ENCODE results near the gene SNX9. TPM values are rescaled to one million over a fixed set of nuclear protein-coding genes. Genes with fewer than 3 reads are reported as not detected.
A peak's percentile ranks its signal among the peaks of the same experiment; 100 is the strongest.

SNX9 gene
- total RNA-seq, 1 experiment from 2014 or later, result not detected

DNA sequence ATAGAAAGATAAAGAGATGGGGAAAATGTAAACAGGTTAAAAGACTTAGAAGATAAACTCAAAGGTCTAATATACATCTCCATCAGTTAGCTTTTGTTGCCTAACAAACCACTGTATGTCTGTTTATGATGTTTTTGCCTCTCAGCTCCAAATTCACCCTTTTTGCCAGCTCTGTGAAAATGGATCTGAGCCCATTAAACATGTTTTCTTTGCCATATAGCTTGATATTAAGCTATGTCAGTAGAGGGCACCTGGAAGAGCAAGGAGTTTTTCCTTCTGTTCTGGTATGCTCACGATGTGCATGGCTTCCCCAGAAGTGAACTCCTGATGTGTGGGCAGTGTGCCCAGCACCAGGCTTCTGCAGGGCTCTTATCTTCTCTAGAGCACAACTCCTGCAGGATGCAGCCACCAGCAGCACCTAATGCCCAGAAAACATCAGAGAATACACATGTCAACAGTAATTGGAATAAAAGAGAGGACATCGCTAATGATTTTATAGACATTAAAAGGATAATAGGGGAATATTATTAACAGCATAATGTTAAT, 14.6 kb upstream of the SNX9 start:
- Histone ChIP-seq H3K4me2 (ENCODE audit: low read depth, low read length, poor library complexity, severe bottlenecking) (no peak overlapping the region), H3K9me3 (ENCODE audit: low read length) (no peaks in the 10 kb centered on the region), H3K36me3 (ENCODE audit: insufficient read depth, low read length) (no peaks in the 10 kb centered on the region), H3K4me3 (ENCODE audit: low read length) (no peak overlapping the region), H2AFZ (ENCODE audit: low read length) (no peak overlapping the region), H3K27me3 (ENCODE audit: low read length) (no peaks in the 10 kb centered on the region; the same call in 1 of the 2 replicates), H3K9ac (ENCODE audit: low read length) (no peak overlapping the region), H3K79me2 (ENCODE audit: low read length) (no peaks in the 10 kb centered on the region), H3K27ac (ENCODE audit: low read length) (no peak overlapping the region), H3K9me2 (replicated peaks; ENCODE audit: insufficient read depth, low read length) (no peaks in the 10 kb centered on the region), H3K4me1 (ENCODE audit: low read length) (no peaks in the 10 kb centered on the region), H4K20me1 (ENCODE audit: insufficient read depth, low read depth, low read length) (no peaks in the 10 kb centered on the region)
- no peak for DNase-seq

DNA sequence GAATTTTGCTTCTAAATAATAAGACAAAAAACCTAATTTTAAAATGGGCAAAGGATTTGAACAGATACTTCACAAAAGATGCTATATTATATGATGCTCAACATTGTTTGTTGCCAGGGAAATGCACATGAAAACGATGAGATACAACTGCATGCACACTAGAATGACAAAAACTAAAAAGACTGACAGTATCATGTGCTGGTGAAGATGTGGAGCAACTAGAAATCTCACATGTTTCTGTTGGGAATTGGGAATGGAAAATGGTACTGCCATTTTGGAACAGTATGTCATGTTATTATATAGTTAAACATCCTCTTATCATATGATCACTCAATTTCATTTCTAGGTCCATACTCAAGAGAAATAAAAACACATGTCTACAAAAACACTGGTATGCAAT, 13.4 kb upstream of the SNX9 start:
- H4K20me1 ChIP-seq (ENCODE audit: insufficient read depth, low read depth, low read length), result no peaks in the 10 kb centered on the region
- no peak overlapping the region for H2AFZ ChIP-seq (ENCODE audit: low read length)
- no peaks in the 10 kb centered on the region for H3K79me2 ChIP-seq (ENCODE audit: low read length)
- DNase-seq, result no peak
- H3K27ac ChIP-seq (ENCODE audit: low read length), result no peak overlapping the region
- H3K9me2 ChIP-seq (replicated peaks; ENCODE audit: insufficient read depth, low read length), result no peaks in the 10 kb centered on the region
- H3K9ac ChIP-seq (ENCODE audit: low read length), result no peak overlapping the region
- no peaks in the 10 kb centered on the region for H3K9me3 ChIP-seq (ENCODE audit: low read length)
- H3K4me1 ChIP-seq (ENCODE audit: low read length), result peaks cover 2% of the 10 kb centered on the region
- H3K36me3 ChIP-seq (ENCODE audit: insufficient read depth, low read length), result no peaks in the 10 kb centered on the region
- H3K4me3 ChIP-seq (ENCODE audit: low read length), result no peak overlapping the region
- no peaks in the 10 kb centered on the region; the same call in 1 of the 2 replicates for H3K27me3 ChIP-seq (ENCODE audit: low read length)
- no peak overlapping the region for H3K4me2 ChIP-seq (ENCODE audit: low read depth, low read length, poor library complexity, severe bottlenecking)

DNA sequence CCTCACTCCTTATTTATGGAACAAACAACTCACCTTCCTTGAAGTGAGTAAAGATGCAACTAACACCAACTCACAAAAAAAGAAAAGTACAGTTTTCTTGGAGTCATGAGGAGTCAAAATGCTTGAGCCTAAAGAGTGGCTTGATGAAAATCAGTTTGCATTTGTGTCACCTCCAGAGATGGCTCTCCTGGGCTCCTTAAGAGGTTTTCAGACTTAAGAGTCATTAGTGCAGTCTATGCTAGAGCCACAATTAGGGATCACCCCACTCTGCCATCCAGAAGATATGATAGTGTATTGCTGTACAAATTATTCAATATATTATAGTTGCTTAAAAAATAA, 11.9 kb upstream of the SNX9 start:
- Histone ChIP-seq H3K9me3 (ENCODE audit: low read length) (no peaks in the 10 kb centered on the region), H2AFZ (ENCODE audit: low read length) (no peak overlapping the region), H3K4me1 (ENCODE audit: low read length) (peaks cover 13% of the 10 kb centered on the region), H3K9ac (ENCODE audit: low read length) (no peak overlapping the region), H3K4me3 (ENCODE audit: low read length) (no peak overlapping the region), H3K27ac (ENCODE audit: low read length) (no peak overlapping the region), H3K9me2 (replicated peaks; ENCODE audit: insufficient read depth, low read length) (no peaks in the 10 kb centered on the region), H3K36me3 (ENCODE audit: insufficient read depth, low read length) (no peaks in the 10 kb centered on the region), H3K79me2 (ENCODE audit: low read length) (no peaks in the 10 kb centered on the region), H3K4me2 (ENCODE audit: low read depth, low read length, poor library complexity, severe bottlenecking) (no peak overlapping the region), H3K27me3 (ENCODE audit: low read length) (no peaks in the 10 kb centered on the region; the same call in 1 of the 2 replicates), H4K20me1 (ENCODE audit: insufficient read depth, low read depth, low read length) (no peaks in the 10 kb centered on the region)
- no peak for DNase-seq

DNA sequence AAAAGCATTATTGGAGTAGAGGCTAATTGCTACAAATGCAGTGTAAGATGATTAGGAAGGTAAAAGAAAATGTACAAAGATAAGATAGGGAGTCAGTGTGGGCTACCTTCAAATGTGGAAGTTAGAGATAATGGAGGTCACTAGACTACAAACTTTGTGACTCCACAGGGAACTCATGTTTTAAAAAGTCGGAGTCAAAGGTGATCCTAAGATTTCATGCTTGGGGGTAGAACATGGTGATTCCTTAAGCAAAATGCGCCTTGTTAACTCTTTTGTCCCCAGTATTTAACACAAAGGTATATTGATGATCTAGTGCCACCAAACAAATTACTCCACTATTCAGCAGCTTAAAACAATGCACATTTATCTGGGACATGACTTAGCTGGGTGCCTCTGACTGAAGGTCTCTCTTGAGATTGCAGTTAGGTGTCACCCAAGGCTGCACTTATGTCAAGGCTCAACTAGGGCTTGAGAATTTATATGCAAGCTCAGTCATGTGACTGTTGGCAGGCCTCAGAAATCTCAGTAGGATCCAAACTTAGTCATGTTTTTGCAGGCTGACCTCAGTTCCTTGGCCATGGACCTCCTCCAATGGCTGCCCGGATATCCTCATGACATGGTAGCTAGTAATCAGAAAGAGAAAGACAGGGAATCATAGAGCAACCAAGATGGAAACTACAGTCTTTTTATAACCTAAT, 11.4 kb upstream of the SNX9 start:
- H3K36me3 ChIP-seq (ENCODE audit: insufficient read depth, low read length), result no peaks in the 10 kb centered on the region
- DNase-seq, result no peak
- H3K79me2 ChIP-seq (ENCODE audit: low read length), result no peaks in the 10 kb centered on the region
- H2AFZ ChIP-seq (ENCODE audit: low read length), result no peak overlapping the region
- H3K4me3 ChIP-seq (ENCODE audit: low read length), result no peak overlapping the region
- no peaks in the 10 kb centered on the region for H3K9me2 ChIP-seq (replicated peaks; ENCODE audit: insufficient read depth, low read length)
- no peaks in the 10 kb centered on the region for H4K20me1 ChIP-seq (ENCODE audit: insufficient read depth, low read depth, low read length)
- H3K4me2 ChIP-seq (ENCODE audit: low read depth, low read length, poor library complexity, severe bottlenecking), result no peak overlapping the region
- no peak overlapping the region for H3K9ac ChIP-seq (ENCODE audit: low read length)
- no peaks in the 10 kb centered on the region for H3K9me3 ChIP-seq (ENCODE audit: low read length)
- no peak overlapping the region for H3K27ac ChIP-seq (ENCODE audit: low read length)
- peaks cover 13% of the 10 kb centered on the region for H3K4me1 ChIP-seq (ENCODE audit: low read length)
- H3K27me3 ChIP-seq (ENCODE audit: low read length), result no peaks in the 10 kb centered on the region; the same call in 1 of the 2 replicates

DNA sequence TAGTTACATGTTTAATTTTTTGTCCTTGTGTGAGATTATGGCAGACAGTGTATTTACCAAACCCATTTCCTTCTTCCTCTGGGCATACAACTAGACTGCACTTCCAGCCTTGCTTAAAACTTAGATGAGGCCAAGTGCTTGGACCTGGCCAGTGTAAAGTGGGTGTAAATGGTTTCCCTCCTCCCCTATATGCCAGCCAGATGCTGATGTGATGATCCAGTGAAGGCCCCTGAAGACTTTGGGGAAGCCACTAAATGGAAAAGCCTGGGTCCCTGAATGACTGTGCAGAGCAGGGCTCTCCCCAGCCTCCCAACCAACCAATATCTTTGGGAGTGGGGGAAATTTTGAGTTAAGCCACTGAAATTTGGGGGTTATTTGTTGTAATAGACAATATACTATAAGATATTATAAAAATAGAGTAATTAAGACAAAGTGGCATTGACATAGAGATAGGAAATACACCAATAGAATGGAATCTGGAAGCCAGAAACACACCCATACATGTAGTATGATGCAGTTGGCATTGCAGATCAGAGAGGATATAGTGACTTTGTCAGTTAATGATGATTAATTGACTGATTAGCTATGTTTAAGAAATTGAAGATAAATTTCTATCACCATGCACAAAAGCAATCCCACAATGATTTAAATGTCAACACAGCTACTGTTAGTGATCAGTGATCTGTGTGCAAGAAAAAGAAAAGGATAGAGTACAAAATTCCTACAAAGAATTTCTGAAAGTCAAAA, 10.4 kb upstream of the SNX9 start:
- no peaks in the 10 kb centered on the region for H3K9me3 ChIP-seq (ENCODE audit: low read length)
- no peaks in the 10 kb centered on the region for H3K36me3 ChIP-seq (ENCODE audit: insufficient read depth, low read length)
- no peak overlapping the region for H3K4me2 ChIP-seq (ENCODE audit: low read depth, low read length, poor library complexity, severe bottlenecking)
- H3K4me1 ChIP-seq (ENCODE audit: low read length), result peaks cover 13% of the 10 kb centered on the region
- no peaks in the 10 kb centered on the region for H3K9me2 ChIP-seq (replicated peaks; ENCODE audit: insufficient read depth, low read length)
- H2AFZ ChIP-seq (ENCODE audit: low read length), result no peak overlapping the region
- no peak overlapping the region for H3K27ac ChIP-seq (ENCODE audit: low read length)
- no peaks in the 10 kb centered on the region; the same call in 1 of the 2 replicates for H3K27me3 ChIP-seq (ENCODE audit: low read length)
- H3K4me3 ChIP-seq (ENCODE audit: low read length), result no peak overlapping the region
- H3K9ac ChIP-seq (ENCODE audit: low read length), result no peak overlapping the region
- no peaks in the 10 kb centered on the region for H3K79me2 ChIP-seq (ENCODE audit: low read length)
- no peak for DNase-seq
- H4K20me1 ChIP-seq (ENCODE audit: insufficient read depth, low read depth, low read length), result no peaks in the 10 kb centered on the region

DNA sequence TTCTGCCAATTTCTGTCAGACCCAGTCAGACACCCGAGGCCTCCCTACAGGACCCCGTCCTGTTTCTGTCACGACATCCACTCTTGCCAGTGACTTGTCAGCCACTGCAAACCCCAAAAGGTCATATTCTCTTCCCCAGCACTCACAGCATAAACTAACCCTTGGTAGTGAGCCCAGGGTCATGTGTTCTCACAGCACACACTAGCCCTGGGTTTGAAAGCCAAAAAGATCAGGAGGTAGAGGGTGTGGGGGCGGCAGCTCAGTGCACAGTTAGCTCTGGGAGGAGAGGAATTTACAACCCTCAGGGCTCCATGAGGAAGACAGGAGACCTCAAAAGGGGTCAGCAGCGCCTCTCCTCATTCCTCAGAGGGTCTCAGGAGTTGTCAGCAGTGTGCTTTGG, 9.9 kb upstream of the SNX9 start:
- Histone ChIP-seq H3K4me1 (ENCODE audit: low read length) (peaks cover 13% of the 10 kb centered on the region), H3K9me2 (replicated peaks; ENCODE audit: insufficient read depth, low read length) (no peaks in the 10 kb centered on the region), H4K20me1 (ENCODE audit: insufficient read depth, low read depth, low read length) (no peaks in the 10 kb centered on the region), H3K4me2 (ENCODE audit: low read depth, low read length, poor library complexity, severe bottlenecking) (no peak overlapping the region), H3K27ac (ENCODE audit: low read length) (no peak overlapping the region), H3K9ac (ENCODE audit: low read length) (no peak overlapping the region), H3K79me2 (ENCODE audit: low read length) (no peaks in the 10 kb centered on the region), H3K27me3 (ENCODE audit: low read length) (no peaks in the 10 kb centered on the region; the same call in 1 of the 2 replicates), H3K9me3 (ENCODE audit: low read length) (no peaks in the 10 kb centered on the region), H3K36me3 (ENCODE audit: insufficient read depth, low read length) (no peaks in the 10 kb centered on the region), H3K4me3 (ENCODE audit: low read length) (no peak overlapping the region), H2AFZ (ENCODE audit: low read length) (no peak overlapping the region)
- DNase-seq, result no peak

DNA sequence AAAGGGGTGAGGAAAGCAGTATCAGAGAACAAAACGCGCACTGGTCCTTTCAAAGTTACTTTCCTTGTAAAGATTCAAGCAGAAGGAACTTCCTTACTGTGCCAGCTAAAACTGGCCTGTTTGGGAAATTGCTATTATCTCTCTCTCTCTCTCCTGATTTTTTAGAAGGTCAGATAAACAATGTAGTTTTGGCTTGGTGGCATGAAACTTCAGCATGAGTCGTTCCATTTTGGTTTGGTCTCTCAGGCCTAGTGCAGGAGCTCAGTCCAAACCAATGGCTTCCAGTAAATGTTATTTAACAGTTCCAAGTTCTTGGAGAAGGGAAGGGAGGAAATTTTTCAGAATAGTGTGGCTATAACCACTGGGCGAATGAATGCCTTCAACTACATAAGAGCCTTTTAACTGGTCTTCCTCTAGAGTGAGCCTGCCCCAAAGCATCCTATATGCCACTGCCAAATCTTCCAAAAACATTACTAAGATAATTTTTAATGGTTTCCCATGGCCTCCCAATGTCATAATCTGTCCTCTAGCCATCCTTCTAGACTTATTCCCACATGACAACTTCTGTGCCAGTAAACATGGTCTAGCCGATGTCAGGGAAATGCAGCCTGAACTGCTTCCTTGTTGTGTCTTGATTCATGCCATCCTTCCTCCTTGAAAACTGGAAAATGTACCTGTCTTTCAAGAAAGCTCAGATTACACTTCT, 9.1 kb upstream of the SNX9 start:
- no peak overlapping the region for H3K27ac ChIP-seq (ENCODE audit: low read length)

DNA sequence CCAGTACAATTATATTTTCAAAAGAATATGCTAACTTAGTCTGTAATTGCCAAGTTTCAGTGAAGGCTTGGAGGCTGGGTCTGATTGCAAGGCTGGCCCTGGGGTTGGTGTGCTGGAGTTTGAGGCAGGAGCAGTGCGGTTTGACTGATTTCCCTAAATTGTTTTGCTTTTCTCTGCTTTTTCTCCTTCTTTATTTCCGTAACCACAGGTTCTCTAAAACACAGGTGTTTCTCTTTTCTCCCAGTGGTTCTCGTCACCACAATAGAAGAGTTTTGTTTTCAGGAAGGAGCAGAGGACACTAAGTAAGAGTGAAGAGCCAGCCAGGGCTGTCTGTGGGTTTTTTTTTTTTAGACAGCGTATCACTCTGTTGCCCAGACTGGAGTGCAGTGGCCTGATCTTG, 8.2 kb upstream of the SNX9 start:
- Histone ChIP-seq H3K27me3 (ENCODE audit: low read length) (no peaks in the 10 kb centered on the region), H3K79me2 (ENCODE audit: low read length) (no peaks in the 10 kb centered on the region), H3K27ac (ENCODE audit: low read length) (no peak overlapping the region), H4K20me1 (ENCODE audit: insufficient read depth, low read depth, low read length) (no peaks in the 10 kb centered on the region), H3K4me1 (ENCODE audit: low read length) (peaks cover 17% of the 10 kb centered on the region), H3K9ac (ENCODE audit: low read length) (no peak overlapping the region), H3K9me2 (replicated peaks; ENCODE audit: insufficient read depth, low read length) (no peaks in the 10 kb centered on the region), H3K9me3 (ENCODE audit: low read length) (no peaks in the 10 kb centered on the region), H3K4me2 (ENCODE audit: low read depth, low read length, poor library complexity, severe bottlenecking) (peak overlapping the region; percentile 33), H3K36me3 (ENCODE audit: insufficient read depth, low read length) (no peaks in the 10 kb centered on the region), H3K4me3 (ENCODE audit: low read length) (no peak overlapping the region), H2AFZ (ENCODE audit: low read length) (no peak overlapping the region)
- no peak for DNase-seq

More for the DNA sequence above, 9.1 kb upstream of the SNX9 start:
- no peak overlapping the region for H3K4me3 ChIP-seq (ENCODE audit: low read length)
- H2AFZ ChIP-seq (ENCODE audit: low read length), result no peak overlapping the region
- no peak overlapping the region for H3K4me2 ChIP-seq (ENCODE audit: low read depth, low read length, poor library complexity, severe bottlenecking)
- H3K36me3 ChIP-seq (ENCODE audit: insufficient read depth, low read length), result no peaks in the 10 kb centered on the region
- no peaks in the 10 kb centered on the region for H4K20me1 ChIP-seq (ENCODE audit: insufficient read depth, low read depth, low read length)
- no peaks in the 10 kb centered on the region for H3K27me3 ChIP-seq (ENCODE audit: low read length)
- H3K4me1 ChIP-seq (ENCODE audit: low read length), result peaks cover 13% of the 10 kb centered on the region
- H3K9me3 ChIP-seq (ENCODE audit: low read length), result no peaks in the 10 kb centered on the region
- no peak for DNase-seq
- H3K9ac ChIP-seq (ENCODE audit: low read length), result no peak overlapping the region
- H3K79me2 ChIP-seq (ENCODE audit: low read length), result no peaks in the 10 kb centered on the region
- H3K9me2 ChIP-seq (replicated peaks; ENCODE audit: insufficient read depth, low read length), result no peaks in the 10 kb centered on the region

All from Karpas-422 (cell line).